HepG2 (cell line): ENCODE data around the gene SMG7. TPM values are rescaled to one million over a fixed set of nuclear protein-coding genes. Genes with fewer than 3 reads are reported as not detected.

Experiments
- ATAC-seq: fragments of 200-7000 bp; cut with Tn5 transposase; 3 replicates; pipeline ENCODE4 v1.9.1; 2020; ENCODE audit warnings: mild to moderate bottlenecking, moderate library complexity
- BruUV-seq: library from RNA; stranded (reverse); fragments of 400-500 nt; replicated peaks from 2 replicates; lab custom pipeline; 2021; lab: Mats Ljungman, UMichigan
- CTCF ChIA-PET: fragments of 300-600 bp; formaldehyde crosslinking; extraction: SDS; loops from one replicate; lab custom pipeline; 2021; ENCODE audit warnings: low total read pairs, inconsistent platforms, low intra/inter-chr PET ratio; lab: Yijun Ruan, JAX
- POLR2A ChIA-PET: fragments of 350-600 bp; sonication (Branson Sonifier 250); formaldehyde crosslinking; loops from one replicate; lab custom pipeline; 2020; ENCODE audit warnings: antibody characterized with exemption, inconsistent platforms; lab: Yijun Ruan, JAX
- DNase-seq: peaks from one replicate; pipeline ENCODE4 v3.0.0-alpha.2; 2015; ENCODE audit warnings: low spot score
- FAIRE-seq: peaks from 3 replicates; lab custom pipeline; 2011; peaks lifted over from hg19 to GRCh38; lab: Jason Lieb, UNC
- H2AFZ ChIP-seq: one replicate; pipeline ENCODE4 v1.6.1; 2011; ENCODE audit warnings: low read length, inconsistent platforms
- H3K27ac ChIP-seq: fragments of 300-600 bp; 3 replicates; pipeline ENCODE4 v1.8.0; 2011; ENCODE audit warnings: mixed run types, mild to moderate bottlenecking, mixed read lengths, low read length, inconsistent platforms; ENCODE audit not compliant: insufficient read depth; ENCODE audit errors: extremely low read length
- H3K27me3 ChIP-seq, 2 experiments: fragments of 200-600 bp in 1 of 2; 2 replicates in 1 of 2; 3 replicates in 1 of 2; pipeline versions ENCODE4 v1.6.0 to v1.8.0; 2011; ENCODE audit warnings: low read length in 2 of 2, mild to moderate bottlenecking in 2 of 2, moderate library complexity in 2 of 2, inconsistent platforms in 1 of 2; ENCODE audit not compliant: insufficient read depth in 2 of 2, control insufficient read depth in 1 of 2
- H3K36me3 ChIP-seq, 2 experiments: fragments of 200-600 bp in 1 of 2; replicated peaks in 1 of 2; 2 replicates in 1 of 2; 3 replicates in 1 of 2; pipeline versions ENCODE4 v1.5.1 to v1.8.0; 2011; ENCODE audit warnings: low read length in 2 of 2, inconsistent platforms in 1 of 2; ENCODE audit not compliant: insufficient read depth in 2 of 2, control insufficient read depth in 1 of 2
- H3K4me1 ChIP-seq: 2 replicates; pipeline ENCODE4 v1.5.1; 2012; ENCODE audit warnings: low read length, inconsistent platforms; ENCODE audit not compliant: insufficient read depth
- H3K4me2 ChIP-seq: 2 replicates; pipeline ENCODE4 v1.6.0; 2011; ENCODE audit warnings: low read depth, low read length, inconsistent platforms
- H3K4me3 ChIP-seq, 3 experiments: fragments of 200-600 bp in 1 of 3; sonication (generic), shearing (Covaris generic) in 1 of 3; replicated peaks in 1 of 3; 2 replicates each; pipeline ENCODE4 v1.5.1; 2011 to 2016; ENCODE audit warnings: low read length in 3 of 3, inconsistent platforms in 2 of 3, low read depth in 2 of 3, mild to moderate bottlenecking in 2 of 3, control low read depth in 1 of 3, mixed read lengths in 1 of 3; ENCODE audit not compliant: insufficient read depth in 1 of 3
- H3K79me2 ChIP-seq: one replicate; pipeline ENCODE4 v1.6.1; 2011; ENCODE audit warnings: low read length, inconsistent platforms; ENCODE audit not compliant: insufficient read depth
- H3K9ac ChIP-seq: 2 replicates; pipeline ENCODE4 v1.6.0; 2011; ENCODE audit warnings: mild to moderate bottlenecking, low read depth, low read length, inconsistent platforms; ENCODE audit not compliant: insufficient read depth
- H3K9me3 ChIP-seq: 2 replicates; pipeline ENCODE4 v1.5.1; 2012; ENCODE audit warnings: mild to moderate bottlenecking, low read length
- H4K20me1 ChIP-seq: 2 replicates; pipeline ENCODE4 v1.6.0; 2011; ENCODE audit warnings: inconsistent platforms, mild to moderate bottlenecking, low read length, moderate library complexity; ENCODE audit not compliant: insufficient read depth
- DDIT3 ChIP-seq: sonication (generic); formaldehyde crosslinking; IDR thresholded peaks from 2 replicates; pipeline ENCODE4 v1.4.0; 2020; ENCODE audit warnings: mild to moderate bottlenecking, missing genetic modification reagents
- FOXM1 ChIP-seq: sonication (generic); formaldehyde crosslinking; IDR thresholded peaks from 2 replicates; pipeline ENCODE4 v1.5.0; 2020; ENCODE audit warnings: missing genetic modification reagents
- FOXP4 ChIP-seq: sonication (generic); formaldehyde crosslinking; IDR thresholded peaks from 2 replicates; pipeline ENCODE4 v1.4.0; 2020; ENCODE audit warnings: missing genetic modification reagents
- KAT2B ChIP-seq: fragments of 150-350 bp; IDR thresholded peaks from 2 replicates; pipeline ENCODE4 v1.6.1; 2014; ENCODE audit warnings: low read depth, low read length, borderline replicate concordance
- NPAS2 ChIP-seq: sonication (generic); formaldehyde crosslinking; IDR thresholded peaks from 2 replicates; pipeline ENCODE4 v1.8.0; 2022; ENCODE audit warnings: mild to moderate bottlenecking, missing genetic modification reagents, borderline replicate concordance
- PRMT3 ChIP-seq: sonication (generic); formaldehyde crosslinking; IDR thresholded peaks from 2 replicates; pipeline ENCODE4 v1.8.1; 2022; ENCODE audit warnings: low read depth, mild to moderate bottlenecking, moderate library complexity, missing genetic modification reagents, borderline replicate concordance
- SAFB2 ChIP-seq: sonication (generic); formaldehyde crosslinking; IDR thresholded peaks from 2 replicates; pipeline ENCODE4 v1.5.1; 2020; ENCODE audit warnings: missing genetic modification reagents, low read depth, mild to moderate bottlenecking, borderline replicate concordance
- SNRNP70 ChIP-seq: fragments of 200-400 bp; formaldehyde crosslinking; IDR thresholded peaks from 2 replicates; pipeline ENCODE4 v1.6.1; 2017; ENCODE audit warnings: mild to moderate bottlenecking, low read depth, low read length, moderate library complexity
- SSRP1 ChIP-seq: IDR thresholded peaks from 2 replicates; pipeline ENCODE4 v1.6.1; 2016; ENCODE audit warnings: control low read depth
- STAG1 ChIP-seq: sonication (generic); formaldehyde crosslinking; IDR thresholded peaks from 2 replicates; pipeline ENCODE4 v1.4.0; 2020; ENCODE audit warnings: missing genetic modification reagents
- ZFAT ChIP-seq: sonication (generic); formaldehyde crosslinking; conservative IDR thresholded peaks from 2 replicates; pipeline ENCODE4 v1.8.1; 2023; ENCODE audit warnings: missing genetic modification reagents, inconsistent platforms
- ZNF232 ChIP-seq: sonication (generic); formaldehyde crosslinking; IDR thresholded peaks from 2 replicates; pipeline ENCODE4 v1.4.0; 2020; ENCODE audit warnings: missing genetic modification reagents, borderline replicate concordance
- ZNF24 ChIP-seq: fragments of 450-650 bp; IDR thresholded peaks from 2 replicates; pipeline ENCODE4 v1.6.1; 2017; ENCODE audit warnings: antibody characterized with exemption, mild to moderate bottlenecking
- ZNF335 ChIP-seq: sonication (generic); formaldehyde crosslinking; IDR thresholded peaks from 2 replicates; pipeline ENCODE4 v1.4.0; 2020; ENCODE audit warnings: missing genetic modification reagents
- ZNF567 ChIP-seq: sonication (generic); formaldehyde crosslinking; IDR thresholded peaks from 2 replicates; pipeline ENCODE4 v1.8.1; 2023; ENCODE audit warnings: mild to moderate bottlenecking, missing genetic modification reagents, borderline replicate concordance
- ZSCAN9 ChIP-seq: IDR thresholded peaks from 2 replicates; pipeline ENCODE4 v1.6.1; 2016; ENCODE audit warnings: borderline replicate concordance
- ZUFSP ChIP-seq: sonication (generic); formaldehyde crosslinking; IDR thresholded peaks from 2 replicates; pipeline ENCODE4 v1.9.0; 2021; ENCODE audit warnings: missing genetic modification reagents, mild to moderate bottlenecking, borderline replicate concordance
- WGBS: methylation state at CpG from one replicate; pipeline ENCODE4 v1.1.6; 2017; ENCODE audit warnings: low lambda C conversion rate; 5-methylcytosine and 5-hydroxymethylcytosine counted together
- in situ Hi-C: cut with HindIII; loops from 2 replicates; pipeline ENCODE4 v1.10.0; 2017; ENCODE audit warnings: low pct_unique_long_range_greater_than_20kb; ENCODE audit not compliant: extremely low pct_ligation_motif_present
- intact Hi-C: fragments of 100-400 bp; cut with micrococcal nuclease; formaldehyde crosslinking; loops from one replicate; pipeline ENCODE4 v1.10.0; 2022; ENCODE audit not compliant: unreplicated experiment
- polyA plus RNA-seq, 8 experiments: library from polyadenylated mRNA; depleted of rRNA in 3 of 8; stranded (reverse) in 7 of 8; unstranded in 1 of 8; fragments of >200 nt; fragmentation: Illumina TruSeq in 4 of 8; extraction: Trizol in 4 of 8; gene quantifications; 2 replicates each; pipeline versions ENCODE4 v1.2.1 to v1.2.3, GENCODE V29; 2011 to 2016; ENCODE audit warnings: low read depth in 4 of 8, missing spikeins in 1 of 8, mixed read lengths in 1 of 8; ENCODE audit not compliant: insufficient read depth in 1 of 8
- total RNA-seq, 5 experiments: library from RNA; depleted of rRNA; stranded (reverse); fragments of >200 nt; fragmentation: Illumina TruSeq; extraction: Trizol; gene quantifications; 2 replicates each; pipeline ENCODE4 v1.2.3, GENCODE V29; 2016; ENCODE audit warnings: low read depth in 1 of 5

The SMG7 gene
- total and polyA plus RNA-seq, 2 of the 13 experiments (the other 11 are each of a cell fraction or from before 2014, with no cell fraction given) = 14.9 to 27.9 TPM

- H3K9ac ChIP-seq = no peak overlapping the region
- peaks cover 3% of the 10 kb centered on the region for H3K79me2 ChIP-seq
- ChIA-PET CTCF (no interaction called here), POLR2A (no interaction called here)
- no peaks in the 10 kb centered on the region for H3K27me3 ChIP-seq
- no peak overlapping the region for H3K27ac ChIP-seq
- no peaks in the 10 kb centered on the region for H3K4me1 ChIP-seq
- FAIRE-seq (no peak), ATAC-seq (no peak), DNase-seq (no peak)
- no peak overlapping the region for H2AFZ ChIP-seq
- H4K20me1 ChIP-seq = 0 out of 2 replicates have a peak, but pooled peaks cover 3% of the 10 kb centered on the region
- 98% methylated on average over 2 of the region's 2 CpGs for WGBS
- intact Hi-C loops = no loop called here
- no peak for TF ChIP-seq SNRNP70
- TF ChIP-seq PRMT3 (CRISPR knock-in tag) = no peak
- TF ChIP-seq SAFB2 (CRISPR knock-in tag) = no peak
- no peak for TF ChIP-seq ZNF567 (CRISPR knock-in tag)
- BruUV-seq = no TSS peak
- H3K4me2 ChIP-seq = no peak overlapping the region
- in situ Hi-C loops = no loop called here
- H3K36me3 ChIP-seq = peaks cover 7 to 26% of the 10 kb centered on the region in 2 experiments
- H3K9me3 ChIP-seq = no peaks in the 10 kb centered on the region
- H3K4me3 ChIP-seq = no peak overlapping the region
These were observed 44.4 kb downstream of the SMG7 start for GRCh38 chr1:183516725-183517124.

GRCh38 chr1:183517401-183517800 is 45.1 kb downstream of the SMG7 start:
- H3K36me3 ChIP-seq = peaks cover 7 to 28% of the 10 kb centered on the region in 2 experiments
- H3K79me2 ChIP-seq = peaks cover 3% of the 10 kb centered on the region
- 96% methylated on average over 6 of the region's 6 CpGs for WGBS
- no TSS peak for BruUV-seq
- no peak overlapping the region for H3K4me2 ChIP-seq
- no peak for FAIRE-seq
- DNase-seq = no peak
- no peaks in the 10 kb centered on the region for H3K27me3 ChIP-seq
- H3K9ac ChIP-seq = no peak overlapping the region
- H2AFZ ChIP-seq = no peak overlapping the region
- in situ Hi-C loops = no loop called here
- no peak for ATAC-seq
- H3K9me3 ChIP-seq = no peaks in the 10 kb centered on the region
- H3K4me3 ChIP-seq = no peak overlapping the region
- 0 out of 2 replicates have a peak, but pooled peaks cover 2% of the 10 kb centered on the region for H4K20me1 ChIP-seq
- POLR2A ChIA-PET = no interaction called here
- intact Hi-C loops = no loop called here
- no peaks in the 10 kb centered on the region for H3K4me1 ChIP-seq
- no peak overlapping the region for H3K27ac ChIP-seq
- CTCF ChIA-PET = no interaction called here
- TF ChIP-seq FOXP4 (CRISPR knock-in tag) (no peak), NPAS2 (CRISPR knock-in tag) (no peak), DDIT3 (no peak), KAT2B (no peak), ZNF335 (CRISPR knock-in tag) (no peak), ZFAT (CRISPR knock-in tag) (no peak), ZUFSP (CRISPR knock-in tag) (no peak), ZNF24 (no peak), SSRP1 (CRISPR knock-in tag) (no peak), ZSCAN9 (CRISPR knock-in tag) (no peak), STAG1 (CRISPR knock-in tag) (no peak), FOXM1 (CRISPR knock-in tag) (no peak), ZNF232 (CRISPR knock-in tag) (no peak)
